Measurements from ENCODE around the gene PKN2. TPM values are rescaled to one million over a fixed set of nuclear protein-coding genes. Genes with fewer than 3 reads are reported as not detected.
"Not testable (repeated sequence)": the region's sequence is repeated elsewhere in the genome, so short reads cannot be mapped to it uniquely, and the experiment has no call there.

The PKN2 gene
- total RNA-seq, 4 donors from 2014 or later: 14.9 to 18.6 (median 17.0) TPM

GRCh38 chr1:88877911-88878310 is 193.8 kb downstream of the PKN2 start:
- Histone ChIP-seq H3K36me3 (peaks cover 0 to 7% of the 10 kb centered on the region in 2 donors), H3K4me1 (peaks cover 17 to 28% of the 10 kb centered on the region in 2 donors)
- in situ Hi-C loops (cut with MboI; ENCODE audit: low sequenced_read_pairs in 4 of 4): loop anchor here in 3 of 4 donors (10.0 kb wide), 3 partner anchors 73 to 223 kb away; no protein-coding TSS in a partner anchor

DNA sequence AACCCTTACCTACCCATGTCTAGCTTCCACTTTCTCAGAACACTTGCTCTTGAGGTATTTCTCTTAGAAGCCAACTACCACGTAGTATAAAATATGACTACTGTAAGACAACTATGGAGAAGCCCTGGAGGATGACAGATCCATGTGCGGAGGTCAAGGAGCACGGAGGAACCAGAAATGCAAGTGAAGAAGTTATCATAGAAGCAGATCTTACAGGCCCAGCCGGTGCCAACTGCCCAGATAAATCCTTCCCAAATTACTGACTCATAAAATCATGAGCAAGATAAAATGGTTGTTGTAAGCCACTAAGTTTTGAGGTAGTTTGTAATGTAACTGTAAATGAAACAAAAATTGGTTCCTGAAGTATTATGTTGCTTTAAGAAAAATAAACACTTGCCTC is 194.7 kb downstream of the PKN2 start:
- Histone ChIP-seq H3K27me3 (no peaks in the 10 kb centered on the region), H3K36me3 (peaks cover 0 to 12% of the 10 kb centered on the region in 2 donors), H3K9me3 (no peaks in the 10 kb centered on the region), H3K27ac (no peak overlapping the region), H3K4me1 (peaks cover 17 to 28% of the 10 kb centered on the region in 2 donors), H3K4me3 (no peak overlapping the region)
- DNase-seq (no peak), ATAC-seq (no peak)
- in situ Hi-C loops (cut with MboI; ENCODE audit: low sequenced_read_pairs in 4 of 4) (loop anchor here in 3 of 4 donors (10.0 kb wide), 3 partner anchors 74 to 224 kb away; no protein-coding TSS in a partner anchor), intact Hi-C loops (cut with DNase I; ENCODE audit: low total_unique reads) (loop anchor here (5.0 kb wide), 2 partner anchors 76 to 226 kb away; no protein-coding TSS in a partner anchor)
- TF ChIP-seq POLR2A (IDR thresholded peaks at IDR 0.05): no peak
- no peak for TF ChIP-seq CTCF (IDR thresholded peaks at IDR 0.05 in 4 of 5, conservative IDR thresholded peaks at IDR 0.05 in 1 of 5)

More at GRCh38 chr1:88877911-88878310, 193.8 kb downstream of the PKN2 start:
- no peak for DNase-seq
- H3K9me3 ChIP-seq: no peaks in the 10 kb centered on the region
- no peak for ATAC-seq
- no peak overlapping the region for H3K4me3 ChIP-seq
- intact Hi-C loops (cut with DNase I; ENCODE audit: low total_unique reads): loop anchor here (5.0 kb wide), 2 partner anchors 76 to 226 kb away; no protein-coding TSS in a partner anchor
- no peak overlapping the region for H3K27ac ChIP-seq
- H3K27me3 ChIP-seq: no peaks in the 10 kb centered on the region
- TF ChIP-seq POLR2A (IDR thresholded peaks at IDR 0.05) (no peak), CTCF (IDR thresholded peaks at IDR 0.05 in 4 of 5, conservative IDR thresholded peaks at IDR 0.05 in 1 of 5) (no peak)

DNA sequence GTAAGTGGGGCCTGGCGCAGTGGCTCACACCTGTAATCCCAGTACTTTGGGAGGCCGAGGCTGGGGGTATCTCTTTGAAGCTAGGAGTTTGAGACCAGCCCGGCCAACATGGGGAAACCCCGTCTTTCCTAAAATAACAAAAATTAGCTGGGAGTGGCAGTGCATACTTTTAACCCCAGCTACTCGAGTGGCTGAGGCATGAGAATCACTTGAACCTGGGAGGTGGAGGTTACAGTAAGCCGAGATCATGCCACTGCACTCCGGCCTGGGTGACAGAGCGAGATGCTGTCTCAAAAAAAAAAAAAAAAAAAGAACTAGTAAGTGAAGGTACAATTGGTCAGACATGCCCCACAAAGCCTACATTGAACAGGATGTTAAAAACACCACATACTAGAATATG is 196.6 kb downstream of the PKN2 start:
- H3K4me1 ChIP-seq: peaks cover 11 to 24% of the 10 kb centered on the region in 2 donors
- H3K4me3 ChIP-seq; H3K27ac ChIP-seq; ATAC-seq; H3K27me3 ChIP-seq; DNase-seq; intact Hi-C loops (cut with DNase I; ENCODE audit: low total_unique reads); H3K9me3 ChIP-seq; in situ Hi-C loops (cut with MboI; ENCODE audit: low sequenced_read_pairs in 4 of 4): not testable (repeated sequence)
- H3K36me3 ChIP-seq: peaks cover 0 to 32% of the 10 kb centered on the region in 2 donors

DNA sequence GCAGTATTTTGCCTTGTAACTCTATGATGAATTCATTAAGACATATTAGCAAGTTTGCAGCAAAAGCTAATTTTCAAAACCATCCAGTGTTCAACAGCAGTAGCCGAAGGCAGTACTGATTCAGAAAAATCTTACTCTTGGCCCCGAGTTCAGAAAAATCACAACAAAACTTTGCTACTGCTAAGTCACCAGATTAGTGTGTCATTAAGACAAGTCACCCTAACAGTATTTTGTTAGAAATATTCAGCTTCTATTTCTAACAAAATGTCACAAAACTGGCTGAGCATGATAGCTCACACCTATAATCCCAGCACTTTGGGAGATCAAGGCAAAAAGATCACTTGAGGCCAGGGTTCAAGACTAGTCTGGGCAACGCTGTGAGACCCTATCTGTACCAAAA is 199.1 kb downstream of the PKN2 start:
- Histone ChIP-seq H3K27ac (no peak overlapping the region), H3K9me3 (no peaks in the 10 kb centered on the region), H3K4me3 (no peak overlapping the region), H3K36me3 (peaks cover 0 to 52% of the 10 kb centered on the region in 2 donors), H3K4me1 (peaks cover 5 to 6% of the 10 kb centered on the region in 2 donors), H3K27me3 (no peaks in the 10 kb centered on the region)
- DNase-seq (no peak), ATAC-seq (no peak)
- in situ Hi-C loops (cut with MboI; ENCODE audit: low sequenced_read_pairs in 4 of 4) (no loop called here), intact Hi-C loops (cut with DNase I; ENCODE audit: low total_unique reads) (no loop called here)
- TF ChIP-seq CTCF (IDR thresholded peaks at IDR 0.05 in 4 of 5, conservative IDR thresholded peaks at IDR 0.05 in 1 of 5): no peak
- TF ChIP-seq POLR2A (IDR thresholded peaks at IDR 0.05): no peak

Other genes starting within 250 kb of the PKN2 start
- gene GTF2B, start 207.3 kb downstream of the PKN2 start, total RNA-seq: 10 to 100 TPM; 20.2 to 30.3 (median 24.7) TPM

Measured in gastrocnemius medialis (tissue), 4 donors.